Activated naive CD4-positive, alpha-beta T cell treated with anti-CD3 and anti-CD28 coated beads, Interleukin-2, amount 50 U/mL, for 16 hours (primary cell): ENCODE data around the gene IFNL4.
A peak's percentile ranks its signal among the peaks of the same experiment; 100 is the strongest.
"Not testable (repeated sequence)": the region's sequence is repeated elsewhere in the genome, so short reads cannot be mapped to it uniquely, and the experiment has no call there.

ENCODE experiments used
- DNase-seq: peaks from one replicate; pipeline ENCODE4 v3.0.0-alpha.2; 2020

Gene IFNL4

GRCh38 chr19:39219108-39219507 is 29.5 kb downstream of the IFNL4 start:
- DNase-seq, result not testable (repeated sequence)

GRCh38 chr19:39218230-39219007 is 30.2 kb downstream of the IFNL4 start:
- DNase-seq, result no peak

DNA sequence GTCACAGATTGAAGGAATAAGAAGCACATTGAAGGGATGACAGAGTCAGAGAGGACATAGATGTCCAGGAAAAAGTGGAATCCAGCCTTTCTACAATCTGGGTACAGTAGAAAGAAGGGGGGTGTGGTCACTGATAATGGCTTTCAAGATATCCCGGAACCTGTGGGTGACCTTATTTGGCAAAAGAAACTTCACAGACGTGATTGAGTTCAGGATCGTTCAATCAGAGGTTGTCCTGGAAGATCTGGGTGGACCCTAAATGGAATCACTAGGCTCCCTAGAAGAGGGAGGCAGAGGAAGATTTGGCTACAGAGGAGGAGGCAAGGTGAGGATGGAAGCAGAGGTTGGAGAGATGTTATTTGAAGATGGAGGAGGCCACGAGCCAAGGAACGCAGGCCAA is 31.6 kb downstream of the IFNL4 start:
- DNase-seq, result no peak

DNA sequence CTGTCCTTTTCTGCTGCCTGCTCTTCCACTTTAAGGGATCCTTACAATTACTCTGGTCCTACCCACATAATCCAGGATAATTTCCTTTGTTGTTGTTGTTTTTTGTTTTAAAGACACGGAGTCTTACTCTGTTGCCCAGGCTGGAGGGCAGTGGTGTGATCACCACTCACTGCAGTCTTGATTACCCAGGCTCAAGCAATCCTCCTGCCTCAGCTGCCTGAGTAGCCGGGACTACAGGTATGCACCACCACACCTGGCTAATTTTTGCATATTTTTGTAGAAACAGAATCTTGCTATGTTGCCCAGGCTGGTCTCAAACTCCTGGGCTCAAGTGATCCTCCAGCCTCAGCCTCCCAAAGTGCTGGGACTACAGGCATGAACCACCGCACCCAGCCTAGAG is 33.3 kb downstream of the IFNL4 start:
- not testable (repeated sequence) for DNase-seq

GRCh38 chr19:39212375-39212742 is 36.3 kb downstream of the IFNL4 start:
- peak; percentile 61 for DNase-seq

DNA sequence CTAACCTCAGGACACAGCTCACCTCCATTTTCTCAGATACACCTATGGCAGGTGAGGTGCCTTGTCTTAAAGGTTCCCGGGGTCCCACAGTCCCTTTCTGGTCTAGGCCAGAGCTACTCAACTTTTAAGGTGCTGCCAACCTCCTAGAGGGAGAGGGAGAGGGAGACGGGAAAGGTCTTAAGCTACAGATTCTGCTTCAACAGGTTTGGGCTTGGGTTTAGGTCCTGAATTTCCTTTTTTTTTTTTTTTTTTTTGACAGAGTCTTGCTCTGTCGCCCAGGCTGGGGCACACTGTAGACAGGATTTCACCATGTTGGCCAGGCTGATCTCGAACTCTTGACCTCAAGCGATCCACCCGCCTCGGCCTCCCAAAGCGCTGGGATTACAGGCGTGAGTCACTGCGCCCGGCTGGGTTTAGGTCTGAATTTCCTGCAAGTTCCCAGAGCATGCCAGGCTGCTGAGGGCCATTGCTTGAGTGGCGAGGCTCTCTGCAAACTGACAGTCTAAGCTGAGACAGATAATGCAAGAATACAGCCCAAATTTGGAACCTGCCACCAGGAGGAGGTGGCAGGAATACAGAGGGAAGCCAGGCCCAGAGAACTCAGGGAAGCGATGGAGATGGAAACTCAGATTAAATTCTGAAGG is 36.8 kb downstream of the IFNL4 start:
- no peak for DNase-seq

- DNase-seq, result no peak
Measured at GRCh38 chr19:39209196-39209595, 39.5 kb downstream of the IFNL4 start.

GRCh38 chr19:39208175-39208795 is 40.4 kb downstream of the IFNL4 start:
- DNase-seq, result no peak

DNA sequence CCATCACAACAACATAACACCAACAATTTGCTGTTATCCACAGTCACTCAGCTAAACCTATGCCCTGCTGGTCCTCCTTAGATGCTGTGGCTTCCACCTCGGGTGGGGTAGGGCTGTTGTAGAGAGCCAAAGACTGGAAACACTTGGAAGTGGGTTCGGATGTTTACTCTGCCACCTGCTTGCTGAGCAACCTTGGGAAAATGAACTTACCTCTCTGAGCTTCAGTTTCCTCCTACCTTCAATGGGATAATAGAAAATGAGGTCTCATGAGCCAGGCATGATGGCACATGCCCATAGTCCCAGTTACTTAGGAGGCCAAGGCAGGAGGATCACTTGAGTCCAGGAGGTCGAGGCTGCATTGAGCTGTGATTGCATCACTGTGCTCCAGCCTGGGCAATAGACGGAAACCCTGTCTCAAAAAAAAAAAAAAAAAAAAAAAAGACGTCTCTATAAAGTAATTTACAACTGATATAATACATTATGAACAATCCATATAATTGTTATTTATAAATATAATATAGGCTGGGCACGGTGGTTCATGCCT is 41.3 kb downstream of the IFNL4 start:
- no peak for DNase-seq

- DNase-seq, result no peak
Measured at GRCh38 chr19:39206122-39206521, 42.5 kb downstream of the IFNL4 start.

DNA sequence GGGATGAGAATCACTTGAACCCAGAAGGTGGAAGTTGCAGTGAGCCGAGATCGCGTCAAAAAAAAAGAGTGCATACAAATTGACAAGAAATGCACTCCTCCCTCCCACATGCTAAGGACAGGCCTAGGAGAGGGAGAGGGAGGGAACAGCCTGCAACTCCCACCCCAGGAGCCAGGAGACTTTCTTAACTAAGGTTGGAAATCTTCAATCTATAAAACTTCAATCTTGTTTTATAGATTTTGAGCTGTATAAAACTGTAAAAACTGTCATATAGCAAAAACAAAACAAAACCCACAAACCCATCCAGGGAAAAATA is 43.2 kb downstream of the IFNL4 start:
- DNase-seq, result no peak

- no peak for DNase-seq
Measured at GRCh38 chr19:39203372-39204341, 45.0 kb downstream of the IFNL4 start, which contains the start of gene SYCN. TSS of gene SYCN (minus strand) at chr19:39204263. CDS start at chr19:39204254, 9 bp downstream.

- no peak for DNase-seq
Measured at GRCh38 chr19:39202998-39203355, 45.7 kb downstream of the IFNL4 start.

GRCh38 chr19:39200803-39201115 is 47.9 kb downstream of the IFNL4 start:
- no peak for DNase-seq

GRCh38 chr19:39200066-39200802 is 48.4 kb downstream of the IFNL4 start:
- DNase-seq, result no peak

- DNase-seq, result no peak
Measured at GRCh38 chr19:39199025-39199424, 49.6 kb downstream of the IFNL4 start.

DNA sequence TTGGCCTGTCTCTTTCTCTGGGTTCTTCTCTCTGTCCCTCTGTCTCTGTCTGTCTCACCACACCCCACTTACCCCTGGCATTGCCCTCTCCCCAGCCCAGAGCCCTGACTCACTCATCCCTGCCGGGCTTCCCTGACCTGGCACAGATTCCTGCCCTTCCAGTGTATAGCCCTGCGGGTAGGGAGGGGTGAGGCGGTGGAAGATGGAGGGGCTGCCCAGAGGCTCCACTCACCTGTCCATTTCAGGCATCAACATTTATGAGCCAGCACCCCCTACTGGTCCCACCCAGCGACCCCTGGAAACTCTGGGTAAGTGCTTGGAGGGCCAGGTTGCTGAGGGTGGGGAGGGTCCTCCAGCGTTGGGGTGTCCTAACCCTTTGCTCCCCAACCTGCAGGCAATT is 50.8 kb downstream of the IFNL4 start:
- no peak for DNase-seq

DNA sequence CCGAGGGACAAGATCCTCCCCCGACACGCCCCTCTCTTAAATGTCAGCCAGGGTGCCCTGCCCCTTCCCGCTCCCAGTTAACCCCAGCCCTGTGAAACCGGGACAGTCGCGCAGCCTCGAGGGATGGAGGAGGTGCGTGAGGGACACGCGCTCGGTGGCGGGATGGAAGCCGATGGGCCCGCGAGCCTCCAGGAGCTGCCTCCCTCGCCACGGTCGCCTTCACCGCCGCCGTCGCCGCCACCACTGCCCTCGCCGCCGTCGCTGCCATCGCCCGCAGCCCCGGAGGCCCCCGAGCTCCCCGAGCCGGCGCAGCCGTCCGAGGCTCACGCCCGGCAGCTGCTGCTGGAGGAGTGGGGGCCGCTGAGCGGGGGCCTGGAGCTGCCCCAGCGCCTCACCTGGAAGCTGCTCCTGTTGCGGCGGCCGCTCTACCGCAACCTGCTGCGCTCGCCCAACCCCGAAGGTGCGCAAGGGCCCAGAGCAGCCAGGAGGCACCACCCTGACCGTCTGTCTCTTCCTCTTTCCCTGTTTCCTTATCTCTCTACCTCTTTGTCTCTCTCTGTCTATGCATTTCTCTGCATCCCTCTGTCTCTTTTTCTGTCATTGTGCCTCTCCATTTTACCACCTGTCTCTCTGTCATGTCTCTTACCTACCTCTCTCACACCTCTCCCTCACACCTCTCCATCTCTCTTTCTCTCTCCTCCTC is 51.6 kb downstream of the IFNL4 start, which contains the start of gene NCCRP1:
Gene NCCRP1 (plus strand): TSS at position 105 of the 703 bp plus-strand sequence. CDS start 19 bp downstream, at position 124.
- DNase-seq, result no peak

- DNase-seq, result no peak
Measured at GRCh38 chr19:39196320-39196719, 52.3 kb downstream of the IFNL4 start.
